RWPE1 (cell line): ENCODE results near the gene STRIP1.

Experiments used
- CTCF ChIA-PET: fragments of 350-600 bp; sonication (Branson Sonifier 250); formaldehyde crosslinking; extraction: SDS; loops from one replicate; lab custom pipeline; 2021; lab: Yijun Ruan, JAX
- POLR2A ChIA-PET: fragments of 400-600 bp; formaldehyde crosslinking; extraction: SDS; loops from one replicate; lab custom pipeline; 2020; ENCODE audit warnings: antibody characterized with exemption; ENCODE audit not compliant: low non-redundant PET; lab: Yijun Ruan, JAX
- DNase-seq: peaks from one replicate; pipeline ENCODE4 v3.0.0; 2012; ENCODE audit warnings: low spot score
- H3K27ac ChIP-seq: fragments of 450-650 bp; 2 replicates; pipeline ENCODE4 v1.5.1; 2017
- TF ChIP-seq, protein P1 (sequence below): fragments of 450-650 bp; conservative IDR thresholded peaks from 2 replicates; pipeline ENCODE4 v1.5.1; 2017; ENCODE audit warnings: low read depth, mild to moderate bottlenecking

Gene STRIP1

GRCh38 chr1:110098222-110099026 lies 64.0 kb downstream of the STRIP1 start:
- ChIA-PET CTCF (interaction anchor here (0.8 to 2.0 kb wide), 4 partner anchors 8 to 68 kb away, joined by 3 to 5 read pairs (median 4); no protein-coding TSS in a partner anchor), POLR2A (no interaction called here)
- no peak for DNase-seq
- H3K27ac ChIP-seq: no peak overlapping the region
- TF ChIP-seq, protein P1, sequence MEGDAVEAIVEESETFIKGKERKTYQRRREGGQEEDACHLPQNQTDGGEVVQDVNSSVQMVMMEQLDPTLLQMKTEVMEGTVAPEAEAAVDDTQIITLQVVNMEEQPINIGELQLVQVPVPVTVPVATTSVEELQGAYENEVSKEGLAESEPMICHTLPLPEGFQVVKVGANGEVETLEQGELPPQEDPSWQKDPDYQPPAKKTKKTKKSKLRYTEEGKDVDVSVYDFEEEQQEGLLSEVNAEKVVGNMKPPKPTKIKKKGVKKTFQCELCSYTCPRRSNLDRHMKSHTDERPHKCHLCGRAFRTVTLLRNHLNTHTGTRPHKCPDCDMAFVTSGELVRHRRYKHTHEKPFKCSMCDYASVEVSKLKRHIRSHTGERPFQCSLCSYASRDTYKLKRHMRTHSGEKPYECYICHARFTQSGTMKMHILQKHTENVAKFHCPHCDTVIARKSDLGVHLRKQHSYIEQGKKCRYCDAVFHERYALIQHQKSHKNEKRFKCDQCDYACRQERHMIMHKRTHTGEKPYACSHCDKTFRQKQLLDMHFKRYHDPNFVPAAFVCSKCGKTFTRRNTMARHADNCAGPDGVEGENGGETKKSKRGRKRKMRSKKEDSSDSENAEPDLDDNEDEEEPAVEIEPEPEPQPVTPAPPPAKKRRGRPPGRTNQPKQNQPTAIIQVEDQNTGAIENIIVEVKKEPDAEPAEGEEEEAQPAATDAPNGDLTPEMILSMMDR: no peak

- H3K27ac ChIP-seq: no peak overlapping the region
- CTCF ChIA-PET: interaction anchor here (1.5 kb wide), 1 partner anchor 12 kb away, joined by 4 read pairs; no protein-coding TSS in a partner anchor
- TF ChIP-seq, protein P1: no peak
- DNase-seq: no peak
- POLR2A ChIA-PET: no interaction called here
These were observed 65.9 kb downstream of the STRIP1 start for GRCh38 chr1:110100335-110100734.

DNA sequence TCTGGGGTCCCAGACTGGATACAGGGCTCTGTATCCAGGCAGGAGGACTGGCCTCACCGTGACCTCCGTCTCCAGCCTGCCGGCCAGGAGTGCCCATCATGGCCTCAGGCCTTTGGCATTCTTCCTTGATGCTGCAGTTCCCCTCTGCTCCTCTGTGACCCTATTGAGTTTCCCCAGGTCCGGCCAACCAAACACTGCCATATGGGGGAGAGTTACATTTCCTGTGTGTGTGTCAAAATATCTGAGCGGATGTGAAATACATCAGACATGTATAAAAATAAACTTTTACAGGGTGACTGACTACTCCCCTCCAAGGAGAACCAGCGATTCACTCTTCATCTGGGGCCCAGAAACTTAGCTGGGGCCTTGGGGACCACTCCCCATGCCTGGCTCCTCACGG lies 67.7 kb downstream of the STRIP1 start:
- H3K27ac ChIP-seq: no peak overlapping the region
- ChIA-PET CTCF (interaction anchor here (1.2 to 4.9 kb wide), 3 partner anchors 14 to 49 kb away, joined by 4 to 34 read pairs (median 7); no protein-coding TSS in a partner anchor), POLR2A (no interaction called here)
- TF ChIP-seq, protein P1: no peak
- no peak for DNase-seq
